ENCODE results near the gene TDRD3.
"Not testable (repeated sequence)": the region's sequence is repeated elsewhere in the genome, so short reads cannot be mapped to it uniquely, and the experiment has no call there.

Gene TDRD3

DNA sequence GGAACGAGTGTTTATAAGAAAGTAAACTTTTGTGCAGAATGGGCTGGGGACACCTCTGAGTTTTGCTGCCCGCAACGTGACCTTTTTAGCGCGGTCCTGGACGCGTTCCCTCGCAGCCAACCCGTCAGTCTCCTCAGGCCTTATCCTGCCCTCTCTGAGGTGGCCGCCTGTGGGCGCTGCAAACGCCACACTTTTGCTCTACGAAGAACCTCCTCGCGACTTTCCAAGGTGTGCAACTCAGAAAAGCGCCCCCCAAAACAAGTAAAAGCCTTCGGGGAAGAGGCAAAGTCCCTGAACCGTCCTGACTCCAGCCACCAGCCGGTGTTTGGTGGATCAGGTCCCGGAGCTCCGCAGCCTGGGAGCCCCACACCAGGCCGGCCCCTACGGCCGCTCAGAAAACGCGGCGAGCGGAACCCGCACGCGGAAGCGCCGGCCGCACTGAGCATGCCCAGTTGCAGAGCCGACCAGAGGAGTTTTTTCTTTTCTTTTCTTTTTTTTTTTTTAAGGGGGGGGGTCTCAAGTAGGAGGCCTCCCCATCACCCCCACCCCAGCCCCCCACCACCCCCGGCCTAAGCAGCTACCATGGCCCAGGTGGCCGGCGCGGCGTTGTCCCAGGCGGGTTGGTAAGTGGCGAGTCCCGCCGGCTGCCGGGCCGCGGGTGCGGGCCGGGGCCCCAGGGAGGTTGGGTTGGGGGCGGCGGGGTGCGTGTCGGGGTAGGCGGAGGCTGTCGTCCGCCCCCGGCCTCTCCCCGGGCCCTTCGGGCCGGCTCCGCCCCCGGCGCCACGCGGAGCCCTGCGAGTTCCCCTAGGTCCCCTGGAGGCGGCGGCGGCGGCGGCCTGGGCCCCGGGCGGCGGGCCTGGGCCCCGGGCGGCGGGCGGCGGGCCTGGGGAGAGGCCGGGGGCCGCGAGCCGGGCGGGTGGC lies at the start of gene TDRD3:
TDRD3 (plus strand) TSS at position 438 of the 921 bp plus-strand sequence; CDS start at position 583, 145 bp downstream.
- DNase-seq (peak; percentile 80), ATAC-seq (peak; percentile 77)

DNA sequence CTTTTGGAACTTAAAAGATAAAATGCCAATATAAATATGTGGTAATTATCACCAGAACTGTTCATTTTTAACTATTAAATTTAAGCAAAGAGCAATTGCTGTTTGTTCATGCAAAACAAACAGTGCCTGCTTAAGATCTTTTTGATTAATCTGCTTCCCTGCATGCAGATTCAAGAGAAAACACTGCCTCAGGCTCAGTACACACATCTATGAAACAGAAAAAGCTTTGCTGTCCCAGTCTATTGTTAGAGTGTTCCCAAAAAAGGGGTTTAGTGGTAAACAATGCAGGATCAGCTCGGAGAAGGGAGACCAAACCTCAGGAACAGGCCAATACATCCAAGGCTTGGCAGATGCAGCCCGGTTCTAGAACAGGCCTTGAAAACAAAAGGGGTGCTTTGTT lies 49.3 kb upstream of the TDRD3 start:
- ATAC-seq (no peak), DNase-seq (no peak)

DNA sequence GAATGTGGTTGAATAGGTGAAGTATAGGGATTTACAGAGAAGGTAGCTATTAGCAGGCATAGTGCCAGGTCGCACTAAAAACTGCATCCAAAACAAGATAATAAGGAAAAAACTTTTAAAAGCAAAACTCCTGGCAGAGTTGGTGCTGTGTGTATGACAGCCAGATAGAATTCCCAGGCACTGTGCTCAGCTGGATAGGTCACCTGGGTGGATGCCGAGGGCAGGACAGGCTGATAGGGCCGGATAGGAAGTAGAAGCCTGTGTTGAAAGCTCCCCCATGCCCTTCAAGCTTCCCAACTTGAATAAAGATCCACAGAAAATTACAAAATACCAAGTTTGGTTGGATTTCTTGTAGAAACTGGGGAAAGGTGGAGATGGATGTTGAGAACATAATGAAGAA lies 48.9 kb upstream of the TDRD3 start:
- DNase-seq (no peak), ATAC-seq (no peak)

DNA sequence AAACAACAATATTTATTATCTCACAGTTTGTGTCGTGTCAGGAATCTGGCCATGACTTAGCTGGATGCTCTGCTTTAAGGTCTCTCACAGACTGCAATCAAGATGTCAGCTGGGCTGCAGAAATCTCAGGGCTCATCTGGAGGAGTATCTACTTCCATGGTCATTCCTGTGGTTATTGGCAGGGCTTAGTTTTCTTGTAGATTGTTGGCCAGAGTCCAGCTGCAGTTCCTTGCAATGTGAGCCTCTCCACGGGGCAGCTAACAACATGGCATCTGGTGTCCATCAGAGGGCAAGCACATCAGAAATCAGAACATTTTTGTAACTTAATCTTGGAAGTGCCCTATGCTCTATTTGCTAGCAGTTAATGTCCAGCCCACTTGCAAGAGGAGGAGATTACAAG lies 45.7 kb upstream of the TDRD3 start:
- ATAC-seq: no peak
- no peak for DNase-seq

DNA sequence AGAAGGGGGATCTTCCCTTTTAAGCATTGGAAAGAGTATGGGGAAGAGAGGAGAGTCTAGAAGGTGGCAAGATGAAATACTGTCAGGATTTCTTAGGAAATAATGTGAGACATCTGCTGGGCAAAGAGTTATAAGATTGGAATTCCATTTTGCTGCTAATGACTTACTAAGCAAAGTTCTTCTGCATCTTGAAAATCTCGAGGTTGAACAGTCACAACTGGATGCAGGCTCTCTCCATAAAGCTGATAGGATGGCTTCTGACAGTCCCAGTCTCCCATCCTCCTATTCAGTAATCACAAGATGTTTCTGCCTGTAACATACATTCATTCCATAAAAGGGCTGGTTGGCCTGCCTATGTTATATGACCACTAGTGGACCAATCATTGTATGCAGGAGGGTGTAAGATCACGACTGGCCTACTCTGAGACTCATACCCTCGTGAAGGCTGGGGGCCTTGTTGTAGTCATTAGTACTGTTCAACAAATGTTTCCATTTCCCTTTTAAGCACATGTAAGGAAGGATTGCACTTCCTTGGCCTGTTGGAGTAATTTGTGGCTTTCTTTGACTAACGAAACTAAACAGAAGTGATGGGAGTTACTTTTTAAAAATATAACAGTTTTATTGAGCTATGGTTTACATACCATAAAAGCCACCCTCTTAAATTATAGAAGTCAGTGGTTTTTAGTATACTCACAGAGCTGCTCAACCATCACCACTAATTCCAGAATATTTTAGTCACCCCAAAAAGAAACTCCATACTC lies 45.0 kb upstream of the TDRD3 start:
- DNase-seq (no peak), ATAC-seq (no peak)

DNA sequence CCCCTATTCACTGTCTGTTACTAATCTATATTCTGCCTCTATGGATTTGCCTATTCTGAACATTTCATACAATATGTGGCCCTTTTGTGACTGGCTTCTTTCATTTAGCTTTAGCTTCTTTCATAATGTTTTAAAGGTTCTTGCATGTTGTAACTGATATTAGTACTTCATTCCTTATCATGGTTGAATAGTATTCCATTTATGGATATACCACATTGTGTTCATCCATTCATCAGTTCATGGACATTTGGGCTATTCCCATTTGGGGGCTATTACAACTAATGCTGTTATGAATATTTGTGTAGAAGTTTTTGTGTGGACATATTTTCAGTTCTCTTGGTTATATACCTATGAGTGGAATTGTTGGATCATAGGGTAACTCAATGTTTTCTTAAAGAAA lies 44.4 kb upstream of the TDRD3 start:
- no peak for ATAC-seq

DNA sequence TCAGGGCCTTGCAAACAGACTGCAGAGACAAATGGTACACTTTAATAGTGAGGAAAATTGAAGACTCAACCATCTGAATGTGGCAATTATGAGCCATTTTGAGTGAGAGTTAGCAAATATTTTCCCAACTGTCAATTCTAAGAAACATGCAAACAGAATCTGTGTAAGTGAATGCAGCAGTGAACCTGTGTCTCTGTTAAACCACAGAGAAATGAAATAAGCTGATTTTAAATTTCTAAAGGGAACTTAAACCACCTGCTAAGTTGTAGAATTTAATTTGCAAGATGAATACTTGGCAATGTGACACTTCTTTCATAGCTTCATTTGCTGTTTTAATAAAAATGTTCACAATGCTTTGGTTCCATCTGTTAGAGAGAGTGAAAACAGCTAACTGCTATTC lies 42.0 kb upstream of the TDRD3 start:
- DNase-seq: no peak

More for the DNA sequence above, 44.4 kb upstream of the TDRD3 start:
- DNase-seq: no peak

DNA sequence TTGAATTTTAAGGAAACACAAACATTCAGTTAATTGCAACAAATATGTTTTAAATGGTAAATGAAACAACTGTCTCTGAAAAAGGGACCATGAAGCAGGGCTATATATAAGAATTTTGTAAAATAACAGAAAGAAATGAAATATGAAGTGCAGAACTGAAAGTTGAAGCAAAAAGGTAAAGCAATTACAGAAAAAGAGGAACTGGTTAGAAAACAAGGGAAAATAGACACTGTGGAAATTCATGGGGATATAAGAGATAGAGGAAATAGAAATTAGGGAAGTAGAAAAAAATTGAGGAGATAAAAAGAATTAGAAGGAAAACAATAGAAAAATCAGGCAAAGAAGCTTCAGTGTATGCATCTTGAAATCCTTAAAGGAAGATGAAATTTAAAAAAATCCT lies 40.0 kb upstream of the TDRD3 start:
- DNase-seq (no peak), ATAC-seq (no peak)

More for the DNA sequence above, 42.0 kb upstream of the TDRD3 start:
- no peak for ATAC-seq

DNA sequence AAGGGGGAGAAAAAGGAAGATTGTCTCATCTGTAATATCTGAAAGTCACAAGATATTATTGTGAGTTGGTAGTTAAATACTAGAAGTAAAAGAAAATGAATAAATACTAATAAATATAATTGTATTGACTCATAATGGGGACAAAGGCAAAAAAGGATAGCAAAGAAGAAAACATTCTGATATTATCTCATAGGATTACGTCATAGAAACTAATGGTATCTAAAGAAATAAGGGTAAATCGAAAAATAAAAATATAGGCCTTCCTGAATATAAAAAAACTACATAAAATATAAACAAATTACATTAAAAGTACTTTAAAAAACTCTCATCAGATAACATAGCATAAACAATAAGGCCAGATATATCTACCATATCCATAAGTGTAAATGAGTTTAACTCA lies 38.6 kb upstream of the TDRD3 start:
- no peak for ATAC-seq

DNA sequence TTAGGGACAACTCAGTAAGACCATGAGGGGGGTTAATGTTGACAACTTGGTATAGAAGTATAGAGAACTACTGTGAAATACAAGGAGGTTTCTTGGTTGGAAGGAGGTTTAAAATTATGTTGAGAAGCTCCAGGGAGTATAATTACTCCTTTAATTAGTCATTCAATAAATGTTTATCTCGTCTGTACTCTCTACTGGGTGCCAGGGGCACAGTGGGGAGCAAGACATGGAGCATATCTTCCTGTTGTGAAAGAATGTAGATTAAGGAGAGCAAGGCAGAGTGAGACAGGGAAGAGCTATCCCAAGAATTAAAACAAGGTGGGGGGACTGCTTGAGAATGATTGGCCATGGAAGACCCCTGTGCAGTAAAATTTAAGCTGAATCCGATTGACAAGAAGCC lies 33.7 kb upstream of the TDRD3 start:
- DNase-seq: no peak
- no peak for ATAC-seq

More for the DNA sequence above, 38.6 kb upstream of the TDRD3 start:
- DNase-seq: no peak

DNA sequence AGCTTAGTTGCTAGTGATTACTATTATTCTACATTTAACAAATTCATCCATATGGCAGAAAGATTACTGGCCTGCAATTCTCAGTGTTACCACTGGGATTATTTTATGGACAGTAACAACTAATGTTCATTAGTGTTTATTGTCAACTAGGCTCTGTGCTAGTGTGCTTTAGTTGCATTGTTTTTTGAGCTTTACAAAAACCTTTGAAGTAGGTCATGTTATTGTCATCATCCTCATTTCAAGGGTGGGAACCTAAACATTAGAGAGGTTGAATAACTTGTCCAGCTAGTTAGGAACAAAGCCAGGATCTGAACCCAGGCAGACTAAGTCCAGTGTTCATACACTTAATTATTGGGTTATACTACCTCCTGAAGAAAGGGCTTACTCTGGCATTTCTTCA lies 27.8 kb upstream of the TDRD3 start:
- DNase-seq (no peak), ATAC-seq (no peak)

DNA sequence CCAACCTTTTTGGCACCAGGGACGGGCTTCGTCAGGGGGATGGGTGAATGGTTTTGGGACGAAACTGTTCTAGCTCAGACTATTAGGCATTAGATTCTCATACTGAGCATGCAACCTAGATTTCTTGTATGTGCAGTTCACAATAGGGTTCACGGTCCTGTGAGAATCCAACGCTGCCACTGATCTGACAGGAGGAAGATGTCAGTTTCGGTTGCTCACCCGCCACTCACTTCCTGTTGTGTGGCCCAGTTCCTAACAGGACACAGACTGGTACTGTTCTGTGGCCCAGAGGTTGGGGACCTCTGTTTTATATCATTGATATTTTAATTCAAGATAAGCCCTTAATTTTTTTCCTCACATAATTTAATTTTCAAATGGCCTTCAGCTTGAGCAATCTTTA lies 26.7 kb upstream of the TDRD3 start:
- DNase-seq: no peak
- ATAC-seq: no peak

DNA sequence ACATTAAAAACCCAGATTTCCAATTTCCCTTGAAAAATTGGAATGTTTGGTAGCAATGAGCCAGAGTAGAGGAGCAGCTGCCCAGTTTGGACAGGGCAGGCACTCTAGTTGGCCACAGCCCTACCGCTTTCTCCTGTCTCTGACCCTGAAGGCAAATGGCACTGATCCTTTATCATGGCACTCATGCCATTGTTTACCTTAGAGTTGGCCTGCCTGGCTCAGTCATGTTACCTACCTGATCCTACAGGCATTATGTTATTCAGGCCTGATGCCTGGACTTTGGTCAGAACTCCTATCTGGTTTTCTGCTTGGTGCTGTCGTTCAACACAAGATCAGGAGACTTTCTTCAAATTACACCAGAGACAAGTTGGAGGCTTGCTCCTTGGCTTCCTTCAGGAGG lies 24.9 kb upstream of the TDRD3 start:
- DNase-seq: no peak
- ATAC-seq: no peak

DNA sequence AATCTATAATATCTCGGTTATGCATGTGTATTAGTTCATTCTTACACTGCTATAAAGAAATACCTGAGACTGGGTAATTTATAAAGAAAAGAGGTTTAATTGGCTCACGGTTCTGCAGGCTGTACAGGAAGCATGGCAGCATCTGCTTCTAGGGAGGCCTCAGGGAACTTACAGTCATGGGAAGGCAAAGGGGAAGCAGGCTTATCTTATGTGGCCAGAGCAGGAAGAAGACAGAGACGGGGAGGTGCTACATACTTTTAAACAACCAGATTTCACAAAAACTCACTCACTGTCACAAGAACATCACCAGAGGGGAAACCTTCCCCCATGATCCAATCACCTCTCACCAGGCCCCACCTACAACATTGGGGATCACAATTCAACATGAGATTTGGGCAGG lies 17.7 kb upstream of the TDRD3 start:
- not testable (repeated sequence) for ATAC-seq, DNase-seq

DNA sequence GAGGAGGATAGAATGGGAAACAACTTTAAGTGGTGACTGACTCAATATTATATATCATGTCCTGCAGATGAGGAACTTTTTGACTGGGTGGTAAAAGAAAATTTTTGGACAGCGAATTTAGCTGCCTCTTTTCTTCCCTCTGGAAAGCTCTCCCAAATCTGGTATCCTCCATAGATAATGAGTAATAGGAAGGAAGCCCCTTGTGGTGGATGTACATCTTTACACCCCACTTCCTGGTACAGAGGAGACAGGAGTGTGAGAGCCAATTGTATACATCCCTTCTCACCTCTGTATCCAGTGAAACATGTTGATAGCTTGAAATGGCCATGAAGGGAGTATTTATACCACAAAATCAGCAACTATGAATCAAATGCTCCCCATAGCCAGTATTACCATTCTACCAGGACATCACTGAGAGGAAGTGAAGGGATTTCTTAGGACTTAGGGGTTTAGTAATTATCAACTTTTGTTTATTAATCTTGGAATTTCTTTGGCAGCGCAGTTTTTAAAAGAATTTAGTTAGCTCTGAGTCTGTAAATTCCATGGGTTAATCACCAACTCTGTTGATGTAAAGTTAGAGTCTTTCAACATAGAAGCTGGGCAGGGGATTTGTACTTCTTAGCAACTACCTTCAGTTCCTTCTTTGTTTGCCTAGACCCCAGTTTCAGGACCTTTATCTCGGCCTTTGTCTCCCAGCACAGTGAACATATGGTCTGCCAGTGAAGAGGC lies 17.0 kb upstream of the TDRD3 start:
- DNase-seq (no peak), ATAC-seq (no peak)

DNA sequence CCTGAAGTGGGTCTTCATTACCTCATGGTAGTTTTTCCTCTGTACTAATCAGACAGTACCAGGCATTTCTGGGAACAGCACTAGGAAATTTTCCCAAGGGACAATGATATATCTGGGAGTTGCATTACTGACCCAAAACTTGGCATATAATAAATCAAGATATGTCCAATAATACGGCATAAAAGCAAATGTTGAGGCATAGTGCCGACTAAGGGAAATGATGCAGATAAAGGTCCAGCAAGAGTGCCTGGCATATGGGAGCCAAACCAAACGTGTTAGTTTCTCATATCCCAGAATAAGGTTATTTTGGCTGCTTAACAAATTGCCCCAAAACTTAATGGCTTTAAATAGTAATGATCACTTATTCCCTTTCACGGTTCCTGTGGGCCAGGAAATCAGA lies 12.1 kb upstream of the TDRD3 start:
- DNase-seq: no peak
- no peak for ATAC-seq

DNA sequence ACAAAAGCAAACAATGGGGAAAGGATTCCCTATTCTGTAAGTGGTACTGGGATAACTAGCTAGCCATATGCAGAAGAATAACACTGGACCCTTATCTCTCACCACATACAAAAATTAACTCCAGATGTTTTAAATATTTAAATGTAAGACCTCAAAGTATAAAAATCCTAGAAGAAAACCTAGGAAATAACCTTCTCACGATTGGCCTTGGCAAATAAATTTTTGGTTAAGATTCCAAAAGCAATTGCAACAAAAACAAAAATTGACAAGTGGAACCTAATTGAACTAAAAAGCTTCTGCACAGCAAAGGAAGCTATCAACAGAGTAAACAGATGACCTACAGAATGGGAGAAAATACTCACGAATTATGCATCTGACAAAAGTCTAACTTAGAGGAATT lies 10.8 kb upstream of the TDRD3 start:
- DNase-seq: no peak
- no peak for ATAC-seq

DNA sequence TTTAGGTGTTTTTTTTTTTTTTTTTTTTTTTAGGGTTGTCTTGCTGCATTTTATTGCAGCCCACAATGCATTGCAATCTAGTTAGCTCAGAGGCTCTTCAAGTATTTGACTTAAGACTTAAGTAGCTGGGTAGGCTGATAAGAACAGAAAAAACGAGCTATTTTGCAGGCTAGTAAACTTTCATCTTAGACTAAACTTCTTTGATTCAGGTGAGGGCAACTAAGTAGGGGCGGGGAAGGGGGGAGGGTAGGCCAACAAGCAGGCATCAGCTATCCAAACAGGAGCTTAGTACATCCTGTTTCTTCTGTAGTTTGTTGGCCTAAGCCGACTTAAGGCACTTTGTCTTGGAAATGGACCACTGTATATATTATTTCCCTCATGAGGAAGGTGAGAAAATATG lies 4.9 kb upstream of the TDRD3 start:
- DNase-seq (no peak), ATAC-seq (no peak)

DNA sequence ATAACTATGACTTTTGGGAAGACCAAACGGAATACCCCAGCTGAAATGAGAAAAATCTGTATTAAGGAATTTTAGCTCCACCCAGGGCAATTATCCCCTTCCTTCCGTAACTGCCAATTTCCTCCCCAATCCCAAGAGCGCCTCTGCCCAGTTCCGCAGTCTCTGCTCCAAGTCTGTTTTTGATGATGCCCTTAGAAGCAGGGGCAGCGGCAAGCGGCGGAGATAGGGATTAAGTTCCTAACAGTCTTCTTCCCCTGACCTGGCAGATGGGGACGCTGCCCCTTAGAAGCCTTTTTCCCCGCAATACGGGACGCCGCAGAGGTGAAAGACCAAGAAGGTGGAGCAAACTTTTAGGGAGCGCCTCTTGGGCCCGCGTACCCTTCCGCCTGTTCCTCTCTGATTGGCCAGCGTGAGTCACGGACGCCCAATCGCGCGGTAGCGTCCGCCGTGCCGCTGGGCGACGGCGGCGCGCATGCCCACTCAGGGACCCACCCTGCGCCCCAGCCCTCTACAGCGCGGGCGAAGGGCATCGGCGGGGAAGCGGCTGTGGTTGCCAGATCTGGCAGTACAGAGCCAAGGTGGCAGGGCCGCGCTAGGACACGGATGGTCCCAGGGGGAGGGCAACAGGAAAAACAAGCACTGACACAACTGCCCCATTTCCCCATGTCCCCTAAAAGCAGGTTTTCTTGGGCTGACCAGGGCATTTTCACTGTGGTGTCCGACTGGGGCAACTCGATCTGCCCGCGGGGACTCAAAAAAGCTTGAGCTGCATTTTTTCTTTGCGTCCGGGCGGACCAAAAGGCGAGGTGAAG lies 843 bp upstream of the TDRD3 start:
- DNase-seq (peak; percentile 88), ATAC-seq (peak; percentile 90)

DNA sequence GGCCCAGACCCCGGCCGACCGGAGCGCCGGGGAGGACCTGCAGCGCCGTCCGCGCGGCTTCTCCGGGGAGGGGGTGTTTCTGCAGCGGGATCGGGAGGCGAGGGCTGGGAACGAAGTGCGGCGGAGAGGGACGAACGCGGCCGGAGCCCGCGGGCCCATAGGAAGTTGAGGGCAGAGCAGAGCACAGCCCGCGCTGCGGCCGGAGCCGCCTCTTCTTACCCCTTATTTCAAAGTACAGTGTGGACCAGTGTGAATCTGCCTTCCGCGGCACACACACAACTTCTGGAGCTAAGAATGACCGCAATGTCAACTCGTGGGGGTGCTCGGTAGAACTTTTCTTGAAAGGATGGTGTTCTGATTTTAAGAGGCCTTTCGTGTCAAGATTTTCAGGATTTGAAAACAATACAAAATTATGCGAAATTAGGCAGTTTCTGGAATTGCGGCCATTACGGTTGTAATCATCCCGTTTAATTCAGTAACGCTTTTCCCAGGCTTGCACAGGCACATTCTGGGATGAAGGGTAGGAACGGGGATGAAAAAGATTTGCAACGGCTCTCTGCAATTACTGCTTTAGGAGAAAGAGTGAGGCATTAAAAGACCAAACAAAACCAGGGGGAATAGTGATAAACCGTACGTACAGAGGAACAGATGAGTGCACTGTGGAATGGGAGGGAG lies 821 bp downstream of the TDRD3 start:
- ATAC-seq (peak; percentile 16), DNase-seq (peak; percentile 62)

DNA sequence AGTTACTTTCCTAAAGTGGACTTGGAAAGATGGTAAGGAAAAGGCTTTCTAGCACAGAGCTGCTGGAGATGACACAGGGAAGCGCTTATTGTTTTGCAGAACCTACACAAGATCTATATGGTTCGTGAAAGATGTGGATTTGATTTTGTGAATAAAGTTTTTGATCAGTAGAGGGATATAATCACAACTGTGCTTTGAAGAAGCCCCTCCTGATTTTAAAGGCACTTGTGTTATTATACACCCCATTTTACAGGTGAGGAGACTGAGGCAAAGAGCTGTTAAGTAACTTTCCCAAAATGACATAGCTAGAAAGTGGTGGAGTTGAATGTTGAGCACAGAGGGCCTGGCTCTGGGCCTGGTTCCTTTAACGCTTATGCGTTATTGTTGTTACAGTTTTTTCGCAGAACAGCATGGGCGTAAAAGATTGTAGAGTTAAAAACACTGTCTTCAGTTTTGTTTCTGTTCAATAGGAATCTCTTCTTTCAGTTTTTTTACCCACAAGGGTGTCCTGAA lies 1.4 kb downstream of the TDRD3 start:
- ATAC-seq: no peak
- DNase-seq: no peak

Measured in stimulated activated naive CD8-positive, alpha-beta T cell treated with anti-CD3 and anti-CD28 coated beads, Interleukin-15, Interleukin-2, amounts not matched to agents 100 U/mL and 50 U/mL, for 24 hours (primary cell).